Keratinocyte (primary cell): ENCODE measurements around the gene TRA2B. TPM values are rescaled to one million over a fixed set of nuclear protein-coding genes. Genes with fewer than 3 reads are reported as not detected.

Experiments
- DNase-seq: peaks from one replicate; pipeline ENCODE4 v3.0.0-alpha.2; 2011; ENCODE audit warnings: low read depth, missing footprints, low spot score
- FAIRE-seq: peaks from 2 replicates; lab custom pipeline; 2011; peaks lifted over from hg19 to GRCh38; lab: Jason Lieb, UNC
- H2AFZ ChIP-seq: 2 replicates; pipeline ENCODE4 v1.6.0; 2012; ENCODE audit warnings: low read length, control low read depth, inconsistent platforms; ENCODE audit not compliant: control insufficient read depth
- H3K27ac ChIP-seq: 2 replicates; pipeline ENCODE4 v1.5.1; 2011; ENCODE audit warnings: low read length; ENCODE audit not compliant: control insufficient read depth, insufficient read depth
- H3K27me3 ChIP-seq: 3 replicates; pipeline ENCODE4 v1.6.0; 2011; ENCODE audit warnings: low read length; ENCODE audit not compliant: control insufficient read depth, insufficient read depth; ENCODE audit errors: extremely low read depth
- H3K36me3 ChIP-seq, 2 experiments: 2 replicates in 1 of 2; 3 replicates in 1 of 2; pipeline ENCODE4 v1.5.1; 2011; ENCODE audit warnings: low read length in 2 of 2, mild to moderate bottlenecking in 1 of 2; ENCODE audit not compliant: control insufficient read depth in 2 of 2, insufficient read depth in 2 of 2; ENCODE audit errors: extremely low read depth in 1 of 2
- H3K4me1 ChIP-seq: 3 replicates; pipeline ENCODE4 v1.5.1; 2011; ENCODE audit warnings: low read length; ENCODE audit not compliant: control insufficient read depth, insufficient read depth; ENCODE audit errors: extremely low read depth
- H3K4me2 ChIP-seq: 3 replicates; pipeline ENCODE4 v1.6.0; 2011; ENCODE audit warnings: low read depth, low read length; ENCODE audit not compliant: control insufficient read depth, insufficient read depth; ENCODE audit errors: extremely low read depth
- H3K4me3 ChIP-seq, 3 experiments: fragments of 200-600 bp in 1 of 3; sonication (generic) in 1 of 3; 2 replicates in 2 of 3; 3 replicates in 1 of 3; pipeline ENCODE4 v1.5.1; 2011 to 2016; ENCODE audit warnings: low read length in 3 of 3, mild to moderate bottlenecking in 3 of 3, control low read depth in 2 of 3, inconsistent platforms in 1 of 3, low read depth in 1 of 3, mixed read lengths in 1 of 3, mixed run types in 1 of 3, moderate library complexity in 1 of 3; ENCODE audit not compliant: control insufficient read depth in 2 of 3, insufficient read depth in 2 of 3; ENCODE audit errors: extremely low read depth in 1 of 3
- H3K79me2 ChIP-seq: 2 replicates; pipeline ENCODE4 v1.6.0; 2012; ENCODE audit warnings: low read length; ENCODE audit not compliant: control insufficient read depth, insufficient read depth
- H3K9ac ChIP-seq: 3 replicates; pipeline ENCODE4 v1.6.0; 2011; ENCODE audit warnings: low read length; ENCODE audit not compliant: control insufficient read depth, insufficient read depth; ENCODE audit errors: extremely low read depth
- H3K9me1 ChIP-seq: 3 replicates; pipeline ENCODE4 v1.6.0; 2011; ENCODE audit warnings: low read length; ENCODE audit not compliant: control insufficient read depth, insufficient read depth; ENCODE audit errors: extremely low read depth
- H3K9me3 ChIP-seq: 2 replicates; pipeline ENCODE4 v1.5.1; 2012; ENCODE audit warnings: low read depth, low read length; ENCODE audit not compliant: control insufficient read depth
- H4K20me1 ChIP-seq: 3 replicates; pipeline ENCODE4 v1.6.0; 2011; ENCODE audit warnings: low read length; ENCODE audit not compliant: control insufficient read depth, insufficient read depth; ENCODE audit errors: extremely low read depth
- EZH2 ChIP-seq: IDR thresholded peaks from one replicate; pipeline ENCODE4 v1.6.1; 2012; ENCODE audit warnings: inconsistent platforms, mild to moderate bottlenecking, low read length, moderate library complexity
- dilution Hi-C: fragments of 300-500 bp; cut with MboI; formaldehyde crosslinking; loops from one replicate; pipeline ENCODE4 v1.7.0; 2020; ENCODE audit warnings: low sequenced_read_pairs; ENCODE audit not compliant: extremely low pct_ligation_motif_present
- polyA plus RNA-seq, 5 experiments: library from polyadenylated mRNA; depleted of rRNA in 3 of 5; stranded (reverse) in 3 of 5; stranded (forward) in 1 of 5; unstranded in 1 of 5; fragments of >200 nt; gene quantifications; 1 replicate in 1 of 5; 2 replicates in 3 of 5; 3 replicates in 1 of 5; pipeline versions ENCODE4 v1.2.1 to v1.2.3, GENCODE V29; 2011 to 2012; ENCODE audit warnings: missing spikeins in 2 of 5, low read depth in 1 of 5, low replicate concordance in 1 of 5
- TF ChIP-seq, protein P1 (sequence below), 3 experiments: IDR thresholded peaks in 1 of 3; conservative IDR thresholded peaks in 1 of 3; optimal IDR thresholded peaks in 1 of 3; 2 replicates in 2 of 3; 3 replicates in 1 of 3; pipeline versions ENCODE3 to v1.5.1; 2011; ENCODE audit warnings: low read length in 3 of 3, mild to moderate bottlenecking in 3 of 3, moderate library complexity in 2 of 3, control low read depth in 1 of 3, inconsistent platforms in 1 of 3; ENCODE audit not compliant: insufficient read depth in 2 of 3; ENCODE audit errors: extremely low read depth in 1 of 3

The TRA2B gene
- polyA plus RNA-seq, 1 donor (not counting 4 experiments of a cell fraction or from before 2014, with no cell fraction given) = 195 TPM

DNA sequence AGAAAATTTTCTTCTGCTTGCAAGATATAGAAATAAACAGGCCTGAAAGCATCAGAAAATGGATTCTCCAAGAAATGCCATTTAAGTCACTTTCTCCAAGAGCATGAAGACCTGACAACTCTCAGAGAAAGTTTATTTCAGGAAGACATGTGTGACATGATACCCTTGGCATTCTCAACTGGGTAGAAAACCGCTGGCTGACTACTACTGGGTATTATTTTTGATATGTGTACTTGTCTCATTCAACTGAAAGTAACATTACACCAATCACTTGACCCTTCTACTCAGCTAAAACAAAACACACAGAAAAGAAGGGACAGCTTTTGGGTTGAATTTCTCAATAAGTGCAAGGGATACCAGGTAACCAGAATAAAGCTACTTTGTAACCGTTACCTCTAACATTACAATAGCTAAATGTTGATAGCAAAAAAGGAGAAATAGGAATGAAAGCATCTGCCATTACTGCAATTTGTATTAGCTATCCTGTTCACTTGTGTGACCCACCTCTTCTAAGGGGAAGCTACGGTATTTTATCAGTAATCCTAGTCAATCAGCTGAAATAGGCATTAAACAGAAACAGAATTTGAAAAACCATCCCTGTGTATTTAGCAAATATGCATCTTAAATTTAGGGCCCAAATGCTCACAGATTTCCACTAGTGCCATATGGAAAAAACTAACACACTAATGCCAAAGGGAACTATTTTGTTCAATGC, 7.3 kb downstream of the TRA2B start:
- TF ChIP-seq EZH2 = no peak
- TF ChIP-seq, protein P1, sequence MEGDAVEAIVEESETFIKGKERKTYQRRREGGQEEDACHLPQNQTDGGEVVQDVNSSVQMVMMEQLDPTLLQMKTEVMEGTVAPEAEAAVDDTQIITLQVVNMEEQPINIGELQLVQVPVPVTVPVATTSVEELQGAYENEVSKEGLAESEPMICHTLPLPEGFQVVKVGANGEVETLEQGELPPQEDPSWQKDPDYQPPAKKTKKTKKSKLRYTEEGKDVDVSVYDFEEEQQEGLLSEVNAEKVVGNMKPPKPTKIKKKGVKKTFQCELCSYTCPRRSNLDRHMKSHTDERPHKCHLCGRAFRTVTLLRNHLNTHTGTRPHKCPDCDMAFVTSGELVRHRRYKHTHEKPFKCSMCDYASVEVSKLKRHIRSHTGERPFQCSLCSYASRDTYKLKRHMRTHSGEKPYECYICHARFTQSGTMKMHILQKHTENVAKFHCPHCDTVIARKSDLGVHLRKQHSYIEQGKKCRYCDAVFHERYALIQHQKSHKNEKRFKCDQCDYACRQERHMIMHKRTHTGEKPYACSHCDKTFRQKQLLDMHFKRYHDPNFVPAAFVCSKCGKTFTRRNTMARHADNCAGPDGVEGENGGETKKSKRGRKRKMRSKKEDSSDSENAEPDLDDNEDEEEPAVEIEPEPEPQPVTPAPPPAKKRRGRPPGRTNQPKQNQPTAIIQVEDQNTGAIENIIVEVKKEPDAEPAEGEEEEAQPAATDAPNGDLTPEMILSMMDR (optimal IDR thresholded peaks at IDR 0.05 in 1 of 3, IDR thresholded peaks at IDR 0.05 in 1 of 3, conservative IDR thresholded peaks at IDR 0.05 in 1 of 3; ENCODE audit: extremely low read depth in 1 of 3, insufficient read depth in 2 of 3, low read length in 3 of 3) = no peak
- DNase-seq (no peak), FAIRE-seq (no peak)
- dilution Hi-C loops = no loop called here
- peaks cover 4 to 47% of the 10 kb centered on the region in 2 experiments for H3K36me3 ChIP-seq
- peak overlapping the region in 2 of 3 experiments; percentile 45 to 99 for H3K4me3 ChIP-seq
- no peak overlapping the region for H3K27ac ChIP-seq
- peaks cover 63% of the 10 kb centered on the region for H3K4me1 ChIP-seq
- H3K27me3 ChIP-seq = no peaks in the 10 kb centered on the region
- H3K79me2 ChIP-seq = peaks cover 100% of the 10 kb centered on the region
- no peaks in the 10 kb centered on the region for H3K9me3 ChIP-seq
- H3K9me1 ChIP-seq = peaks cover 6% of the 10 kb centered on the region
- peak overlapping the region; percentile 90 for H3K4me2 ChIP-seq
- no peak overlapping the region for H2AFZ ChIP-seq
- H3K9ac ChIP-seq = no peak overlapping the region
- peaks cover 81% of the 10 kb centered on the region for H4K20me1 ChIP-seq

DNA sequence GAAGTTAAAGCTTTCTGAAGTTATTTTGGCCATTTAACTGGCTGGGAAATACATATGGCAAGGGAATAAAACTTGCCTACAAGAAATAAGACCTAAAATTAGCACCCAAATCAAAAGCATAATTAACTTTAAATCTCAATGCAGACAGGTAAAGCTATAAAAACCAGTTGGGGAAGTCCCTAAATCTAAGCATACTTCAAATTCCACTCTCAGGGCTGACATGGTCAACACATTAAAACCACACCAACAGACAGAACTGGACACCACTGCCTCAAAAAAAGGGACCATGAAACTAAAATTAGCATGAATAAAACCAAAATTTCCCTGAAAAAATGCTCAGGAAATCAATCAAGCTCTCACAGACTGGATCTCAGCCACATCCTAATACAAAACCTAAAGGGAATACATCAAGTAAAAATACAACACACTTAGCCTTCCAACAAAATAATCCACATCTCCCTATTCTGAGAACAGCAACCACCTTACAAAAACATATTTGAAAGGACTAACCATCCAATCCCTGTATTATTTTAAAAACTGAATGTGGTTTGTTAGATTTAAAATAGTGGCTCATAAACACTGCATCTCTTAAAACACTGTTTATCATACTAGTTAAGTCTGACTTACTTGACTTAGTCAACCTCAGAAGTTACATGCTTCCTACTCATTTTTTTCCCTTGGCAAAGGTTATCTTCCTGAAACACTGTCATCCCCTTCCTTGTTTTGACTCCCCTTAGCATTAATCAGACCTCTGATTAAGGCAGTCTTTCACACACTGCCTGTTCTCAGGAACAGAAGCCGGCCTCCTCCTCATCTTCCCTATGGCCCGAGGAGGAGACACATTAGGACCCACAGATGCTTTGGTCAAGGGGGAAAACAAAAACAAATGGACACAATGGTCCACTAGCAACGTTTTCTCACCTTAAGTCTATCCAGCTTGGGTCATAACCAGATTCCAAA, 8.3 kb downstream of the TRA2B start:
- Histone ChIP-seq H3K4me3 (peak overlapping the region in 2 of 3 experiments; percentile 0 to 30), H3K4me2 (peak overlapping the region; percentile 90), H3K27me3 (no peaks in the 10 kb centered on the region), H3K9me3 (no peaks in the 10 kb centered on the region), H3K9me1 (peaks cover 6% of the 10 kb centered on the region), H3K9ac (peak overlapping the region; percentile 30), H4K20me1 (peaks cover 78% of the 10 kb centered on the region), H3K79me2 (peaks cover 100% of the 10 kb centered on the region), H3K27ac (peak overlapping the region; percentile 48), H3K4me1 (peaks cover 63% of the 10 kb centered on the region), H2AFZ (no peak overlapping the region), H3K36me3 (peaks cover 11 to 48% of the 10 kb centered on the region in 2 experiments)
- DNase-seq (no peak), FAIRE-seq (peak; percentile 13)
- dilution Hi-C loops = no loop called here
- no peak for TF ChIP-seq EZH2
- TF ChIP-seq, protein P1 (optimal IDR thresholded peaks at IDR 0.05 in 1 of 3, IDR thresholded peaks at IDR 0.05 in 1 of 3, conservative IDR thresholded peaks at IDR 0.05 in 1 of 3; ENCODE audit: extremely low read depth in 1 of 3, insufficient read depth in 2 of 3, low read length in 3 of 3) = no peak
